ENCODE results near the gene TEX22. TPM values are rescaled to one million over a fixed set of nuclear protein-coding genes. Genes with fewer than 3 reads are reported as not detected.

TEX22 gene
- total RNA-seq, 1 donor from 2014 or later, result not detected

GRCh38 chr14:105426416-105427130 lies 28.2 kb downstream of the TEX22 start:
- Mint-ChIP-seq H3K9me3 (peaks cover 32% of the 10 kb centered on the region), H3K36me3 (peaks cover 54% of the 10 kb centered on the region), H3K27me3 (ENCODE audit: insufficient read depth, low read depth) (no peaks in the 10 kb centered on the region), H3K4me3 (no peak overlapping the region), H3K4me1 (peaks cover 13% of the 10 kb centered on the region), H3K27ac (no peak overlapping the region)
- Histone ChIP-seq H3K36me3 (no peaks in the 10 kb centered on the region), H3K4me2 (no peak overlapping the region), H3K27ac (no peak overlapping the region), H3K9ac (no peak overlapping the region), H3K27me3 (no peaks in the 10 kb centered on the region), H3K9me3 (ENCODE audit: low read depth) (no peaks in the 10 kb centered on the region), H3K4me1 (peaks cover 1% of the 10 kb centered on the region), H2AFZ (replicated peaks) (no peak overlapping the region), H4K20me1 (ENCODE audit: low read depth) (peaks cover 71% of the 10 kb centered on the region), H3F3A (ENCODE audit: low read depth) (no peaks in the 10 kb centered on the region), H3K4me3 (no peak overlapping the region), H3K79me2 (ENCODE audit: low read depth) (peaks cover 100% of the 10 kb centered on the region)
- no peak for DNase-seq (ENCODE audit: low spot score)
- TF ChIP-seq CTCF (IDR thresholded peaks at IDR 0.05), result no peak
- TF ChIP-seq EZH2phosphoT487 (IDR thresholded peaks at IDR 0.05), result no peak
- TF ChIP-seq EZH2 (IDR thresholded peaks at IDR 0.05), result no peak

GRCh38 chr14:105427412-105427811 lies 29.1 kb downstream of the TEX22 start:
- Histone ChIP-seq H3K27ac (no peak overlapping the region), H3K9ac (no peak overlapping the region), H3K27me3 (no peaks in the 10 kb centered on the region), H3K36me3 (no peaks in the 10 kb centered on the region), H3K9me3 (ENCODE audit: low read depth) (no peaks in the 10 kb centered on the region), H3F3A (ENCODE audit: low read depth) (peaks cover 4% of the 10 kb centered on the region), H3K4me2 (no peak overlapping the region), H3K4me3 (no peak overlapping the region), H3K4me1 (no peaks in the 10 kb centered on the region), H4K20me1 (ENCODE audit: low read depth) (peaks cover 71% of the 10 kb centered on the region), H2AFZ (replicated peaks) (no peak overlapping the region), H3K79me2 (ENCODE audit: low read depth) (peaks cover 100% of the 10 kb centered on the region)
- no peak for DNase-seq (ENCODE audit: low spot score)
- TF ChIP-seq CTCF (IDR thresholded peaks at IDR 0.05) (no peak), EZH2 (IDR thresholded peaks at IDR 0.05) (no peak), EZH2phosphoT487 (IDR thresholded peaks at IDR 0.05) (no peak)
- H3K9me3 Mint-ChIP-seq, result peaks cover 32% of the 10 kb centered on the region
- peaks cover 9% of the 10 kb centered on the region for H3K4me1 Mint-ChIP-seq
- H3K4me3 Mint-ChIP-seq, result peak overlapping the region; percentile 19
- H3K27me3 Mint-ChIP-seq (ENCODE audit: insufficient read depth, low read depth), result no peaks in the 10 kb centered on the region
- peaks cover 51% of the 10 kb centered on the region for H3K36me3 Mint-ChIP-seq
- H3K27ac Mint-ChIP-seq, result peak overlapping the region; percentile 69

GRCh38 chr14:105427936-105428485 lies 29.7 kb downstream of the TEX22 start:
- no peak overlapping the region for H3K9ac ChIP-seq
- no peak overlapping the region for H2AFZ ChIP-seq (replicated peaks)
- H3K36me3 ChIP-seq, result no peaks in the 10 kb centered on the region
- Mint-ChIP-seq H3K4me1 (peaks cover 3% of the 10 kb centered on the region), H3K9me3 (peaks cover 32% of the 10 kb centered on the region), H3K36me3 (peaks cover 51% of the 10 kb centered on the region), H3K27me3 (ENCODE audit: insufficient read depth, low read depth) (no peaks in the 10 kb centered on the region), H3K4me3 (peak overlapping the region; percentile 50), H3K27ac (no peak overlapping the region)
- H3F3A ChIP-seq (ENCODE audit: low read depth), result peaks cover 4% of the 10 kb centered on the region
- no peaks in the 10 kb centered on the region for H3K27me3 ChIP-seq
- DNase-seq (ENCODE audit: low spot score), result no peak
- H3K4me2 ChIP-seq, result no peak overlapping the region
- H4K20me1 ChIP-seq (ENCODE audit: low read depth), result peaks cover 71% of the 10 kb centered on the region
- no peaks in the 10 kb centered on the region for H3K9me3 ChIP-seq (ENCODE audit: low read depth)
- no peak for TF ChIP-seq EZH2 (IDR thresholded peaks at IDR 0.05)
- no peak for TF ChIP-seq CTCF (IDR thresholded peaks at IDR 0.05)
- no peak for TF ChIP-seq EZH2phosphoT487 (IDR thresholded peaks at IDR 0.05)
- H3K79me2 ChIP-seq (ENCODE audit: low read depth), result peaks cover 100% of the 10 kb centered on the region
- no peak overlapping the region for H3K4me3 ChIP-seq
- H3K4me1 ChIP-seq, result no peaks in the 10 kb centered on the region
- H3K27ac ChIP-seq, result no peak overlapping the region

All from neural progenitor cell (in vitro differentiated cells).